H1 (cell line): Measurements from ENCODE around the gene C11orf54. TPM values are rescaled to one million over a fixed set of nuclear protein-coding genes. Genes with fewer than 3 reads are reported as not detected.

Experiments used
- ATF2 ChIP-seq: IDR thresholded peaks from 2 replicates; pipeline ENCODE4 v1.6.1; 2012; ENCODE audit warnings: low read length, inconsistent platforms
- CHD2 ChIP-seq: IDR thresholded peaks from 2 replicates; pipeline ENCODE4 v1.6.1; 2012; ENCODE audit warnings: low read length, improper control_type of control experiment
- RAD21 ChIP-seq, 2 experiments: IDR thresholded peaks in 1 of 2; conservative IDR thresholded peaks in 1 of 2; 2 replicates each; pipeline ENCODE4 v1.6.1; 2011; ENCODE audit warnings: low read depth in 2 of 2, low read length in 2 of 2, improper control_type of control experiment in 1 of 2, inconsistent platforms in 1 of 2, mild to moderate bottlenecking in 1 of 2, moderate library complexity in 1 of 2
- RFX5 ChIP-seq: IDR thresholded peaks from 2 replicates; pipeline ENCODE4 v1.6.1; 2011; ENCODE audit warnings: low read depth, low read length, improper control_type of control experiment, borderline replicate concordance
- RNF2 ChIP-seq: fragments of 200-900, 300-1000 bp; sonication (generic); IDR thresholded peaks from 2 replicates; pipeline ENCODE4 v1.7.1; 2016; ENCODE audit warnings: borderline replicate concordance, low read depth, mild to moderate bottlenecking, antibody characterized with exemption, low read length; ENCODE audit not compliant: poor library complexity, severe bottlenecking; ENCODE audit errors: missing control alignments
- SRF ChIP-seq: IDR thresholded peaks from 2 replicates; pipeline ENCODE4 v1.6.1; 2011; ENCODE audit warnings: mild to moderate bottlenecking, low read depth, low read length, moderate library complexity
- TAF1 ChIP-seq: IDR thresholded peaks from 2 replicates; pipeline ENCODE4 v1.6.1; 2011; ENCODE audit warnings: mild to moderate bottlenecking, low read depth, low read length
- USF2 ChIP-seq: IDR thresholded peaks from 2 replicates; pipeline ENCODE4 v1.6.1; 2011; ENCODE audit warnings: low read length, improper control_type of control experiment
- polyA plus RNA-seq, 7 experiments: library from polyadenylated mRNA; depleted of rRNA in 3 of 7; stranded (reverse) in 5 of 7; unstranded in 2 of 7; fragments of >200 nt in 5 of 7; fragments of 200-250 nt in 2 of 7; gene quantifications; 1 replicate in 5 of 7; 2 replicates in 1 of 7; 4 replicates in 1 of 7; pipeline versions ENCODE4 v1.2.1 to v1.2.3, GENCODE V29; 2011 to 2013; ENCODE audit warnings: missing spikeins in 2 of 7, mixed read lengths in 2 of 7
- total RNA-seq: library from RNA; stranded (reverse); fragmentation: NEBNext Ultra II Directional; extraction: Animal tissue kit (Norgen Biotek cat#: 25700); gene quantifications from 2 replicates; pipeline ENCODE4 v1.2.1, GENCODE V29; 2021

Gene C11orf54
- total and polyA plus RNA-seq, 2 of the 8 experiments (the other 6 are each of a cell fraction or from before 2014, with no cell fraction given), result 14.7 to 24.5 TPM

- TF ChIP-seq RAD21 (IDR thresholded peaks at IDR 0.05 in 1 of 2, conservative IDR thresholded peaks at IDR 0.05 in 1 of 2; ENCODE audit: low read depth in 2 of 2, low read length in 2 of 2) (no peak), USF2 (peak; percentile 43; the same call in 1 of the 2 replicates), CHD2 (no peak), TAF1 (no peak), RNF2 (no peak), RFX5 (no peak), ATF2 (no peak; the same call in 1 of the 2 replicates), SRF (no peak)
Measured at GRCh38 chr11:93740730-93741093, 760 bp upstream of the C11orf54 start (continued).
